Coronary artery (tissue), 2 donors: Measurements from ENCODE around the gene ASB10.

Source experiments
- DNase-seq: peaks from one replicate; pipeline ENCODE4 v3.0.0-alpha.2; 2017; ENCODE audit warnings: low spot score
- H3K27ac ChIP-seq, 2 donors: fragments of 200-600 bp; sonication (generic); one replicate each; pipeline ENCODE4 v1.5.1; 2016 to 2019
- H3K4me3 ChIP-seq: fragments of 200-600 bp; sonication (generic); 2 replicates; pipeline ENCODE4 v1.5.1; 2016; ENCODE audit warnings: mild to moderate bottlenecking, moderate library complexity
- CTCF ChIP-seq: fragments of 200-600 bp; sonication (generic); IDR thresholded peaks from one replicate; pipeline ENCODE4 v1.5.1; 2019; ENCODE audit warnings: antibody characterized with exemption

The ASB10 gene

DNA sequence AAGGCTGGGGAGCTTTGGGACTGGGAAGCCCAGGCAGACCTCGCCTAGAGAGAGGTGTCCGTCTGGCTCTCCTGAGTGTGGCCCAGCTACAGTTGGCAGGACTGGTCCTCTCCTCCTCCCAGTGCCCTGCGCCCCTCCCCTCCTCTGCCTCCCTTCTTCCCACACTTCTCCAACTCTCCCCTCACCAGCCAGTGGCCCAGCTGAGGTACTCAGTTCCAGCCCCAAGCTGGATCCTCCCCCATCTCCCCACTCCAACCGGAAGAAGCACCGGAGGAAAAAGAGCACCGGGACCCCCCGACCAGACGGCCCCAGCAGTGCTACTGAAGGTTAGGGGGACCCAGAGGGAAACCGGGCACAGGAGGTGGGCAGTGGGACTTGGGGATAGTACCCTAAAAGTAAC lies 47.3 kb downstream of the ASB10 start:
- TF ChIP-seq CTCF: no peak
- no peak for DNase-seq
- Histone ChIP-seq H3K4me3 (no peak overlapping the region), H3K27ac (no peak overlapping the region)

- Histone ChIP-seq H3K4me3 (no peak overlapping the region), H3K27ac (no peak overlapping the region)
- DNase-seq: no peak
- no peak for TF ChIP-seq CTCF
Measured at GRCh38 chr7:151139071-151139790, 47.8 kb downstream of the ASB10 start.

- H3K4me3 ChIP-seq: no peak overlapping the region
- DNase-seq: no peak
- H3K27ac ChIP-seq: no peak overlapping the region
- no peak for TF ChIP-seq CTCF
Measured at GRCh38 chr7:151138153-151138851, 48.7 kb downstream of the ASB10 start.

GRCh38 chr7:151137791-151138152 lies 49.3 kb downstream of the ASB10 start:
- no peak for TF ChIP-seq CTCF
- Histone ChIP-seq H3K4me3 (no peak overlapping the region), H3K27ac (no peak overlapping the region)
- no peak for DNase-seq

- no peak for DNase-seq
- no peak overlapping the region for H3K4me3 ChIP-seq
- no peak for TF ChIP-seq CTCF
- H3K27ac ChIP-seq: no peak overlapping the region
Measured at GRCh38 chr7:151137076-151137675, 49.9 kb downstream of the ASB10 start.

- TF ChIP-seq CTCF: no peak
- no peak overlapping the region for H3K4me3 ChIP-seq
- no peak overlapping the region for H3K27ac ChIP-seq
- no peak for DNase-seq
Measured at GRCh38 chr7:151135866-151136843, 50.9 kb downstream of the ASB10 start.
